ENCODE measurements around the gene GCN1. TPM values are rescaled to one million over a fixed set of nuclear protein-coding genes. Genes with fewer than 3 reads are reported as not detected.

The GCN1 gene
- total RNA-seq (2021; fragmentation: NEBNext Ultra II Directional; extraction: Animal tissue kit (Norgen Biotek cat#: 25700)) = 100 to 1,000 TPM in 1 of 6 experiments, 10 to 100 TPM in 5; 76.5 to 102 (median 83.1) TPM
- long read RNA-seq, full-length matches to known transcripts = 1 of 34 reads
- long read RNA-seq, partial matches to known transcripts = 30 of 34 reads
- long read RNA-seq, other reads (novel, unspliced or antisense) = 3 of 34 reads

DNA sequence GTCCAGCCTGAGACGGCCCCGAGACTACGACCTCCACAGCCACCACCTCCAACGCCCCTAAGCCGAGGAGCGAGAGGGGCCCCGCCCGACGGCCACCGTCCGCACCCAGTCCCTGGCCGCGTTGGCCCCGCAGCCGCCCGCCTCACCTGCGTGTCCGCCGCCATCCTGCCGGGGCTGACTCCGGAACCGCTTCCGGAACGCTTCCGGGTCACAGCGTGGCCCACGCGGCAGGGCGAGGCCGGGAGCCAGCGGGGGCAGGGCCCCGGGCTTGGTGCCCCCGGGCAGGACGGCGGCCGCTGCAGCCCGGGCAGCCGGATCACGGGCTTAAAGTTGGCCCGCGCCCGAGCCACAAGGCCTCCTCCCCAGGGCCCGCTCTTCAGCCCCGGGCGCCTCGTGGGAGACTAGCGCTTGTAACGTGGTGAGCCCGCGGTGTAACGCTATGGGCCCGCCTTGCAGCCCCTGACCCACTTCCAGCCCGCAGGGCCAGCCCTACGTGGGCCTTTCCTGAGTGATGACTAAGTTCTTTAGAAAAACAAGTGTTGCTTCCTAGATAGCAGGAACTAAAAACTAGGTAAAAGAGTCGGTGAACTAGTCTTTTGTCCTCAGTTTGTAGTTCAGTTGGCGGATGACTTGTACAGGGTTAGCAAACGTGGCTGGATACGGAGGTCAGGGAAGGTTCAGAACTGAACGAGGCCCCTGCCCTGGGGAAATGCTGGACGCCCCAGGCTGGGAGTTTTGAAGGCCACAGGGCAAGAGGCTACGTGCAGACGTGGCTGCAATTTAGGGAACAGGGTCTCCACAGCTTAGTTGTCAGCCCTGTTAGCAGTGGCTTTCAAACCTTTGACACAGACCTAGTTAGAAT lies at the start of gene GCN1:
GCN1 (minus strand) TSS at position 182 of the 862 bp plus-strand sequence; CDS start at position 164, 18 bp downstream.
- Mint-ChIP-seq H3K9me3 (peaks cover 3% of the 10 kb centered on the region; the same call in 1 of the 2 replicates), H3K4me1 (ENCODE audit: low read depth) (peaks cover 54% of the 10 kb centered on the region), H3K27me3 (ENCODE audit: insufficient read depth) (peaks cover 15% of the 10 kb centered on the region), H3K4me3 (peak within 1 kb of the TSS; percentile 93), H3K27ac (peak within 1 kb of the TSS; percentile 97), H3K36me3 (ENCODE audit: low read depth) (peaks cover 46% of the 10 kb centered on the region)
- TF ChIP-seq CTCF (IDR thresholded peaks at IDR 0.05) = no peak
- DNase-seq = peak; percentile 73

DNA sequence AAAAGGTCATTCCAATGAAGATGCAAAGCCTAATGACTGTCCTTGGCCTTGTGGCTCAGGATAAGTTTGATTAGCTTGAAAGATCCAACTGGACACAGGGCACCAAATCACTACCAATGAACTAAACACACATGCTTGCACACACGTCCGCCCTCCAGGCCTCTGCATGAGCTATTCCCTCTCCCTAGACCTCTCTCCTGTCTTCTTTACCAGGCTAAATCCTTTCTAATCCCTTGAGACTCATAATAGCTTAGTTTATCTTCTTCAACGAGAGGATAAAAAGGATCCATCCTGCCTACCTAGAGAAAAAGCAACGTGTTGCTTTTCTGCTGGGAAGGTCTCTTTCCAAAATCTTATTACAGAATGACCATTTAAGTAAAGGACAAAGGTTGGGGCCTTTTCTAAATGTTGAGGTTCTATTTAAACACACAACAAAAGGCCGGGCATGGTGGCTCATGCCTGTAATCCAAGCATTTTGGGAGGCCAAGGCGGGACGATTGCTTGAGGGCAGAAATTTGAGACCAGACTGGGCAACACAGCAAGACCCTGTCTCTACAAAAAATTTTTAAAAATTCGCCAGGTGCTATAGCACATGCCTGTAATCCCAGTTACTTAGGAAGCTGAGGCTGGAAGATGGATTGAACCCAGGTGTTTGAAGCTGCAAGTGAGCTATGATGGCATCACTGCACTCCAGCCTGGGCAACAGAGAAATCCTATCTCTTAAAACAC lies 48.6 kb upstream of the GCN1 start:
- Mint-ChIP-seq H3K9me3 (no peaks in the 10 kb centered on the region), H3K4me1 (ENCODE audit: low read depth) (peaks cover 83% of the 10 kb centered on the region), H3K27ac (peak overlapping the region; percentile 78), H3K4me3 (no peak overlapping the region), H3K27me3 (ENCODE audit: insufficient read depth) (peaks cover 2% of the 10 kb centered on the region), H3K36me3 (ENCODE audit: low read depth) (peaks cover 14% of the 10 kb centered on the region)
- no peak for TF ChIP-seq CTCF (IDR thresholded peaks at IDR 0.05)
- DNase-seq = no peak

DNA sequence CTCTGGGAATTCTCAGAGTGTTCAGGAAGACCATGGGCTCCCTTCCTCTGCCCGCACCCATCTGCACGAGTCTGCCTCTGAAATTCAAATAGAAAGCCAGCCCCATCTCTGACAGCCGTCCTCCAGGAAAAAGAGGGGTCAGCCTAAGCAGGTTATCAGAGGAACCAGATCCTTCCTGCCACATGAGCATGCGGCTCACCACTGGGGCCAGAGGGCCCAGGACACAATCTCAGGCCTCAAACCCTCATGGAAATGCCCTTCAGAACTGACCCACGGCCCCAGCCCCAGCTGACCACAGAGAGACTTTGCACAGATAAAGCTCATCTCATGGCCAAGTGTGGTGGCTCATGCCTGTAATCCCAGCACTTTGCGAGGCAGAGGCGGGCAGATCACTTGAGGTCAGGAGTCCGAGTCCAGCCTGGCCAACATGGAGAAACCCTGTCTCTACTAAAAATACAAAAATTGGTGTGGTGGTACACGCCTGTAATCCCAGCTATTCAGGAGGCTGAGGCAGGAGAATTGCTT lies 47.8 kb upstream of the GCN1 start:
- peaks cover 14% of the 10 kb centered on the region for H3K36me3 Mint-ChIP-seq (ENCODE audit: low read depth)
- H3K9me3 Mint-ChIP-seq = no peaks in the 10 kb centered on the region
- no peak overlapping the region for H3K4me3 Mint-ChIP-seq
- peaks cover 2% of the 10 kb centered on the region for H3K27me3 Mint-ChIP-seq (ENCODE audit: insufficient read depth)
- peaks cover 83% of the 10 kb centered on the region for H3K4me1 Mint-ChIP-seq (ENCODE audit: low read depth)
- no peak for DNase-seq
- peak overlapping the region; percentile 78 for H3K27ac Mint-ChIP-seq
- no peak for TF ChIP-seq CTCF (IDR thresholded peaks at IDR 0.05)

GRCh38 chr12:120241561-120242274 lies 47.2 kb upstream of the GCN1 start:
- Mint-ChIP-seq H3K36me3 (ENCODE audit: low read depth) (peaks cover 14% of the 10 kb centered on the region), H3K27ac (peak overlapping the region; percentile 78), H3K4me1 (ENCODE audit: low read depth) (peaks cover 83% of the 10 kb centered on the region), H3K4me3 (no peak overlapping the region), H3K9me3 (no peaks in the 10 kb centered on the region), H3K27me3 (ENCODE audit: insufficient read depth) (peaks cover 2% of the 10 kb centered on the region)
- DNase-seq = no peak
- TF ChIP-seq CTCF (IDR thresholded peaks at IDR 0.05) = no peak

DNA sequence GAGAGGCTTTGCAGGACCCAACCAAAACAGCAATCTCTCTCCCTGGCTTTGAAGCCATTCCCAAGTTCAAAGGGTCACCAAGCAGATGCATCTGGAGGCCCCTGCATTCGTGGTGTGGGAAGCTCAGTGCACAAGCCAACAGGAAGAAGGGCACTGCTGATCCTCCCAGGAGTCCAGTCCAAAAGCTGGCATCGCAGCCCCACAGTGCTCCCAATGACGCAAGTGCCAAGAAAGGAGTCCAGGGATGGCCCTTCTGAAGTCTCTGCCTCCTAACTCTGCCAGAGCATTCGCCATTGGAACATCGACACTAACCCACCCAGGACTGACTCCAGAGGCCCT lies 45.9 kb upstream of the GCN1 start:
- Mint-ChIP-seq H3K36me3 (ENCODE audit: low read depth) (peaks cover 14% of the 10 kb centered on the region), H3K9me3 (no peaks in the 10 kb centered on the region), H3K4me1 (ENCODE audit: low read depth) (peaks cover 86% of the 10 kb centered on the region), H3K27me3 (ENCODE audit: insufficient read depth) (peaks cover 2% of the 10 kb centered on the region), H3K4me3 (no peak overlapping the region), H3K27ac (peak overlapping the region; percentile 78)
- no peak for DNase-seq
- TF ChIP-seq CTCF (IDR thresholded peaks at IDR 0.05) = no peak
